ENCODE data around the gene DOCK6.
A peak's percentile ranks its signal among the peaks of the same experiment; 100 is the strongest.

Gene DOCK6

GRCh38 chr19:11208561-11209471 is 53.5 kb downstream of the DOCK6 start:
- no peak overlapping the region for H3K27ac Mint-ChIP-seq
- DNase-seq, result no peak
- CTCF ChIA-PET, result no interaction called here
- no peaks in the 10 kb centered on the region for H3K4me1 Mint-ChIP-seq
- peaks cover 21% of the 10 kb centered on the region for H3K27me3 Mint-ChIP-seq
- peaks cover 17% of the 10 kb centered on the region for H3K9me3 Mint-ChIP-seq
- H3K4me3 Mint-ChIP-seq, result no peak overlapping the region
- H3K36me3 Mint-ChIP-seq, result no peaks in the 10 kb centered on the region

GRCh38 chr19:11205939-11206570 is 56.3 kb downstream of the DOCK6 start:
- Mint-ChIP-seq H3K4me3 (no peak overlapping the region), H3K9me3 (peaks cover 15% of the 10 kb centered on the region), H3K36me3 (no peaks in the 10 kb centered on the region), H3K27me3 (peaks cover 31% of the 10 kb centered on the region), H3K4me1 (no peaks in the 10 kb centered on the region), H3K27ac (no peak overlapping the region)
- DNase-seq, result no peak
- CTCF ChIA-PET, result interaction anchor here (1.9 to 3.0 kb wide), 2 partner anchors 68 to 80 kb away, joined by 6 to 14 read pairs; no protein-coding TSS in a partner anchor

GRCh38 chr19:11204943-11205349 is 57.4 kb downstream of the DOCK6 start:
- Mint-ChIP-seq H3K9me3 (peaks cover 5% of the 10 kb centered on the region), H3K4me1 (no peaks in the 10 kb centered on the region), H3K27ac (no peak overlapping the region), H3K4me3 (no peak overlapping the region), H3K27me3 (peaks cover 36% of the 10 kb centered on the region), H3K36me3 (no peaks in the 10 kb centered on the region)
- DNase-seq, result no peak
- CTCF ChIA-PET, result interaction anchor here (1.0 to 3.0 kb wide), 4 partner anchors 15 to 169 kb away, joined by 3 to 14 read pairs (median 6); no protein-coding TSS in a partner anchor

- H3K27ac Mint-ChIP-seq, result peak overlapping the region; percentile 59
- H3K4me1 Mint-ChIP-seq, result no peaks in the 10 kb centered on the region
- H3K27me3 Mint-ChIP-seq, result peaks cover 42% of the 10 kb centered on the region
- CTCF ChIA-PET, result interaction anchor here (0.6 to 3.0 kb wide), 6 partner anchors 15 to 267 kb away, joined by 3 to 14 read pairs (median 6); no protein-coding TSS in a partner anchor
- DNase-seq, result no peak
- H3K4me3 Mint-ChIP-seq, result no peak overlapping the region
- H3K9me3 Mint-ChIP-seq, result peaks cover 2% of the 10 kb centered on the region
- H3K36me3 Mint-ChIP-seq, result no peaks in the 10 kb centered on the region
Measured at GRCh38 chr19:11204076-11204602, 58.2 kb downstream of the DOCK6 start.

- peak overlapping the region; percentile 59 for H3K27ac Mint-ChIP-seq
- DNase-seq, result peak; percentile 46
- H3K36me3 Mint-ChIP-seq, result no peaks in the 10 kb centered on the region
- H3K4me1 Mint-ChIP-seq, result no peaks in the 10 kb centered on the region
- no peak overlapping the region for H3K4me3 Mint-ChIP-seq
- H3K27me3 Mint-ChIP-seq, result peaks cover 49% of the 10 kb centered on the region
- H3K9me3 Mint-ChIP-seq, result no peaks in the 10 kb centered on the region
- CTCF ChIA-PET, result interaction anchor here (1.8 to 3.0 kb wide), 3 partner anchors 65 to 168 kb away, joined by 9 to 14 read pairs (median 9); no protein-coding TSS in a partner anchor
Measured at GRCh38 chr19:11203194-11204075, 58.9 kb downstream of the DOCK6 start.

- Mint-ChIP-seq H3K9me3 (no peaks in the 10 kb centered on the region), H3K36me3 (no peaks in the 10 kb centered on the region), H3K27me3 (peaks cover 55% of the 10 kb centered on the region), H3K4me3 (no peak overlapping the region), H3K4me1 (peaks cover 3% of the 10 kb centered on the region), H3K27ac (no peak overlapping the region)
- CTCF ChIA-PET, result interaction anchor here (0.6 to 3.0 kb wide), 4 partner anchors 46 to 167 kb away, joined by 3 to 14 read pairs (median 9); no protein-coding TSS in a partner anchor
- DNase-seq, result no peak
Measured at GRCh38 chr19:11202488-11203193, 59.7 kb downstream of the DOCK6 start.

GRCh38 chr19:11201791-11202190 is 60.5 kb downstream of the DOCK6 start:
- Mint-ChIP-seq H3K27me3 (peaks cover 56% of the 10 kb centered on the region), H3K4me3 (no peak overlapping the region), H3K27ac (no peak overlapping the region), H3K9me3 (no peaks in the 10 kb centered on the region), H3K4me1 (peaks cover 5% of the 10 kb centered on the region), H3K36me3 (no peaks in the 10 kb centered on the region)
- CTCF ChIA-PET, result interaction anchor here (0.6 kb wide), 1 partner anchor 45 kb away, joined by 3 read pairs; no protein-coding TSS in a partner anchor
- DNase-seq, result no peak

- peaks cover 11% of the 10 kb centered on the region for H3K4me1 Mint-ChIP-seq
- no peak for DNase-seq
- H3K27me3 Mint-ChIP-seq, result peaks cover 57% of the 10 kb centered on the region
- H3K27ac Mint-ChIP-seq, result no peak overlapping the region
- CTCF ChIA-PET, result no interaction called here
- H3K4me3 Mint-ChIP-seq, result no peak overlapping the region
- H3K9me3 Mint-ChIP-seq, result no peaks in the 10 kb centered on the region
- no peaks in the 10 kb centered on the region for H3K36me3 Mint-ChIP-seq
Measured at GRCh38 chr19:11200931-11201330, 61.4 kb downstream of the DOCK6 start.

GRCh38 chr19:11200015-11200574 is 62.2 kb downstream of the DOCK6 start:
- CTCF ChIA-PET, result no interaction called here
- H3K9me3 Mint-ChIP-seq, result no peaks in the 10 kb centered on the region
- H3K4me1 Mint-ChIP-seq, result peaks cover 18% of the 10 kb centered on the region
- no peak overlapping the region for H3K4me3 Mint-ChIP-seq
- peaks cover 58% of the 10 kb centered on the region for H3K27me3 Mint-ChIP-seq
- DNase-seq, result no peak
- no peaks in the 10 kb centered on the region for H3K36me3 Mint-ChIP-seq
- H3K27ac Mint-ChIP-seq, result no peak overlapping the region

- CTCF ChIA-PET, result no interaction called here
- Mint-ChIP-seq H3K9me3 (no peaks in the 10 kb centered on the region), H3K4me1 (peaks cover 21% of the 10 kb centered on the region), H3K36me3 (no peaks in the 10 kb centered on the region), H3K27me3 (peaks cover 62% of the 10 kb centered on the region), H3K4me3 (no peak overlapping the region), H3K27ac (no peak overlapping the region)
- no peak for DNase-seq
Measured at GRCh38 chr19:11199517-11199916, 62.8 kb downstream of the DOCK6 start.

GRCh38 chr19:11198769-11199424 is 63.4 kb downstream of the DOCK6 start:
- H3K9me3 Mint-ChIP-seq, result no peaks in the 10 kb centered on the region
- H3K27me3 Mint-ChIP-seq, result peaks cover 60% of the 10 kb centered on the region
- peaks cover 21% of the 10 kb centered on the region for H3K4me1 Mint-ChIP-seq
- H3K27ac Mint-ChIP-seq, result no peak overlapping the region
- H3K36me3 Mint-ChIP-seq, result no peaks in the 10 kb centered on the region
- CTCF ChIA-PET, result interaction anchor here (0.8 kb wide), 1 partner anchor 163 kb away, joined by 4 read pairs; no protein-coding TSS in a partner anchor
- no peak for DNase-seq
- H3K4me3 Mint-ChIP-seq, result peak overlapping the region; percentile 40

- H3K36me3 Mint-ChIP-seq, result no peaks in the 10 kb centered on the region
- CTCF ChIA-PET, result interaction anchor here (0.8 kb wide), 1 partner anchor 162 kb away, joined by 4 read pairs; no protein-coding TSS in a partner anchor
- no peak for DNase-seq
- peak overlapping the region; percentile 77 for H3K4me3 Mint-ChIP-seq
- H3K9me3 Mint-ChIP-seq, result no peaks in the 10 kb centered on the region
- peaks cover 52% of the 10 kb centered on the region for H3K27me3 Mint-ChIP-seq
- H3K4me1 Mint-ChIP-seq, result peaks cover 21% of the 10 kb centered on the region
- no peak overlapping the region for H3K27ac Mint-ChIP-seq
Measured at GRCh38 chr19:11198175-11198534, 64.2 kb downstream of the DOCK6 start.

All from activated naive CD4-positive, alpha-beta T cell treated with anti-CD3 and anti-CD28 coated beads, Interleukin-2, amount 10 ng/mL, durations not matched to agents 7 days and 5 days (primary cell).